GM18867 (cell line): ENCODE measurements around the gene ARAF.
"Not testable (repeated sequence)": the region's sequence is repeated elsewhere in the genome, so short reads cannot be mapped to it uniquely, and the experiment has no call there.

ENCODE experiments used
- ATAC-seq: cut with Tn5 transposase; IDR thresholded peaks from one replicate; pipeline ENCODE4 v1.9.1; 2021; ENCODE audit warnings: mild to moderate bottlenecking, moderate library complexity; ENCODE audit not compliant: unreplicated experiment

Gene ARAF

GRCh38 chrX:47584714-47585113 lies 23.7 kb downstream of the ARAF start:
- ATAC-seq = no peak

GRCh38 chrX:47585273-47585672 lies 24.3 kb downstream of the ARAF start:
- no peak for ATAC-seq

GRCh38 chrX:47586043-47586787 lies 25.2 kb downstream of the ARAF start:
- ATAC-seq = no peak

- no peak for ATAC-seq
These were observed 26.3 kb downstream of the ARAF start for GRCh38 chrX:47587091-47587891.

- no peak for ATAC-seq
These were observed 27.1 kb downstream of the ARAF start for GRCh38 chrX:47587906-47588735.

GRCh38 chrX:47590984-47591383 lies 30.0 kb downstream of the ARAF start:
- ATAC-seq = no peak

- no peak for ATAC-seq
These were observed 32.5 kb downstream of the ARAF start for GRCh38 chrX:47593522-47593921.

GRCh38 chrX:47595716-47596251 lies 34.8 kb downstream of the ARAF start:
- ATAC-seq = no peak

- no peak for ATAC-seq
These were observed 35.3 kb downstream of the ARAF start for GRCh38 chrX:47596256-47596655.

GRCh38 chrX:47597222-47597621 lies 36.2 kb downstream of the ARAF start:
- ATAC-seq = no peak

GRCh38 chrX:47603125-47603524 lies 42.1 kb downstream of the ARAF start:
- not testable (repeated sequence) for ATAC-seq

- ATAC-seq = no peak
These were observed 44.0 kb downstream of the ARAF start for GRCh38 chrX:47605024-47605423.

- no peak for ATAC-seq
These were observed 46.1 kb downstream of the ARAF start for GRCh38 chrX:47607091-47607490.

GRCh38 chrX:47608130-47608810 lies 47.3 kb downstream of the ARAF start:
- no peak for ATAC-seq

GRCh38 chrX:47610511-47610910 lies 49.5 kb downstream of the ARAF start:
- ATAC-seq = no peak

- ATAC-seq = no peak
These were observed 50.5 kb downstream of the ARAF start for GRCh38 chrX:47611489-47611888.

- no peak for ATAC-seq
These were observed 50.9 kb downstream of the ARAF start for GRCh38 chrX:47611926-47612325.

GRCh38 chrX:47612418-47612817 lies 51.4 kb downstream of the ARAF start:
- ATAC-seq = no peak

- ATAC-seq = no peak
These were observed 52.1 kb downstream of the ARAF start for GRCh38 chrX:47613082-47613481.

- ATAC-seq = no peak
These were observed 53.6 kb downstream of the ARAF start for GRCh38 chrX:47614618-47615017.
